Fibroblast of skin of right quadriceps (primary cell): ENCODE results near the gene DEPDC1.
"Not testable (repeated sequence)": the region's sequence is repeated elsewhere in the genome, so short reads cannot be mapped to it uniquely, and the experiment has no call there.

Experiments
- DNase-seq: peaks from one replicate; pipeline ENCODE4 v3.0.0-alpha.2; 2013

The DEPDC1 gene

DNA sequence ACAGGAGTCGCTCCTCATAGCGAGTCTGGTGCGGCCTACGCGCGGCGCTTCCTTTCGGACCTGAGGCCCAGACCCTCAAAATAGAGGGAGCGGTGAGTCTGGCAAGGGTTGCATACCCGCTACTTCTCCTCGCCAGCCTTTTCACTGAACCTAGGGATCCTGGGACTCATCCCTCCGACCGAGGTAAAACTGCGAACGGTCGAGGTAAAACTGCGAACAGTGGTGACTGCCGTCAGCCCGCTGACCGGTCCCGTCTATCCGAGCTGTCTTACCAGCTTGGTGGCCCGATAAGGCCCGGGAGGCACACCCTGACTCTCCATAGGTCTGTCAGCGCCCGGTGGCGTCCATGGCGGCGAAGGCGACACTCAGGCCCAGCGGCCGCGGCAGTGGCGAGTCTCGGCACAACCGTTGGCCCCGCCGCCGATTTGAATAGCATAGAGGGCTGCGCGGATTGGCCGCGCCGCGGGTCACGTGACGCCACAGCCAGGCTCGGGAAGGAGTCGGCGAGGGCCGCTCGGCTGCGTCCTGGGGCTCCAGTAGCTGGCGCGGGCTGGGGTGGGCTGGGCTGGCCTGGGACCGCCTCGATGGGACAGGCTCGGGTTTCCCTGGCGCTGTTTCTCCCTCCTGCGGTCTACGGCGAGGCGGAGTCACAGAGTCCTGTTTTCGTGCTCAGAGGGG lies at the start of gene DEPDC1:
Gene DEPDC1 (minus strand): TSS at position 403 of the 678 bp plus-strand sequence. CDS start 83 bp downstream, at position 320.
- DNase-seq, result peak; percentile 95

DNA sequence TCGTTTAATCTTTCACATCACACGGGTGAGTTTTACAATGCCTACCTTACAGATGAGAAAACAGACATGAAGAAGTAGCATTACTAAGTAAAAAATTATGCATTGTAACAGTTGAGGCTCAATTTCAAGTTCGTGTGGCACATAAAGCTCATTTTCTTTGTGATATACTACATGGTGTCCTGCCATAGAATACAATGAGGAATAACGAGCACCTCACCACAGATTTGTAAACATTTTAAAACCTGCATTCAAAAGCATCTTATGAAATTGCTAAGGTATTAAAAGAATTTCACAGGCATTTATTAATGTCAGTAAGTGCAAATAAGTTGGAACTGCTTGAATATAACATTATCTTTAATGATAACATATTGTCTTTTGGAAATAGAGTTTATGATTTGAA lies 47.8 kb upstream of the DEPDC1 start:
- DNase-seq, result no peak

DNA sequence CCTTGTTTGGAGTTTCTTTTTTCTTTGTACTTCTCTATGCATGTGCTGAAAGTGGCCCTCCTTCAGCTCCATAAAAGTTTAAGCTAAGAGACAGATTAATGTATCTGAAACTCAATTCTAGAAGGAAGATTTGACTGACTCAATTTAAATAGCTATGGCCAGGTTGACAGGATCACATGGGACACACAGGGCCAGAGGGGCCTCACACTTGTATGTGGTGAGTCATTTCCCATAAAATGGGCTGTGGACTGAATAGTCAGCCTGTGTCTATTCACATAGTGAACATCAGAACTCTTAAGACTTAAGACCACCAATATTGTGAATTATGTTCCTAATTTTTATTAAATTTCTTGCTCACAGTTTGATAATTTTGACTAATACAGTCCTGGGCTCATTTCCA lies 45.7 kb upstream of the DEPDC1 start:
- peak; percentile 2 for DNase-seq

GRCh38 chr1:68538941-68539340 lies 42.1 kb upstream of the DEPDC1 start:
- no peak for DNase-seq

GRCh38 chr1:68528243-68528642 lies 31.4 kb upstream of the DEPDC1 start:
- no peak for DNase-seq

GRCh38 chr1:68525781-68526180 lies 28.9 kb upstream of the DEPDC1 start:
- no peak for DNase-seq

DNA sequence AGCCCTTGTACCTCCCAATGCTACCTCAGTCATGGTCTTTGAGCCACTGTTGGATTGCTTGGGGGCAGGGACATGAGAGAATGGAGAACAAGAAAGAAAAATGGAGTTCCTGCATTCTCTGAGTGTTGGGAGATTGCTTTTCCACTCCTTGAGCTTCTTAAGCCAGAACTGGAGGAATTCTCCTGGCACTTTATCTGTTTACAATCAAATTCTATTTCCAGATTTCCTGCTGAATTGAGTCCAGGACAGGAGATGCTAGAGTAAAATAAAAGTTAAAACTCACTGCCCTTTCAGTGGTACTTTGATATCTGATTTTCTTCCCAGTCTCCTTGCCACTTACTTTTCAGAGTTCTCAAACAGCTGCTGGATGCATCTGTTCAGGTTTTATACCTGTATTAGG lies 24.4 kb upstream of the DEPDC1 start:
- DNase-seq, result no peak

DNA sequence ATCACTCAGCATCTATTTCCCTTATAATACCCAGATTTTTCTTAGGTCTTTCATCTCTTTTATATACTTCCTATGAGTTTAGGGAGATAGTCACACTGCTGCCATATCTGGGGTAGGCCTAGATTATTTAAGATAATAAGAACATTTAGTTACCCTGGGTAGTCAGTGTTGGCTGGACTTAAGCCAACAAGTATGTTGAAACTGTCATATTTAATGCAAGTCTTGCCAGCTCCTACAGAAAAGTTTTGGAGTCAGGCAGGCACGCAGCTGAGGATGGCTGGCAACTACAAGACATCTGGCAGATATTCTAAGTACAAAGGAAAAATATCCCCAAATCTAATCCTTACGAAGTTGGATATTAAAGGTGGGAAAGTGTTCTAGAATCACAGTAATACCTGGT lies 19.2 kb upstream of the DEPDC1 start:
- peak; percentile 2 for DNase-seq

DNA sequence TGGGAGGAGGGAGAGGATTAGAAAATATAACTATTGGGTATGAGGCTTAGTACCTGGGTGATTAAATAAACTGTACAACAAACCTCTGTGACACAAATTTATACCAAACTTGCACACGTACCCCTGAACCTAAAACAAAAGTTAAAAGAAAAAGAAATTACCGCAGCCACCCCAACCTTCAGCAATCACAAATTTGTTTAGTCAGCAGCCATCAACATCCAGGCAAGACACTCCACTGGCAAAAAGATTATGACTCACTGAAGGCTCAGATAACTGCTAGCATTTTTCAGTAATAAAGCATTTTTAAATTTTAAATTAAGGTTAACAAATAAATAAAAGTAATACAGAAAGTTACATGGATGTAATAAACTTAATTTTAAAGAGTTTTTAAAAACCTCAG lies 14.4 kb upstream of the DEPDC1 start:
- DNase-seq, result no peak

- no peak for DNase-seq
These were observed 9.5 kb upstream of the DEPDC1 start for GRCh38 chr1:68506386-68506785.

DNA sequence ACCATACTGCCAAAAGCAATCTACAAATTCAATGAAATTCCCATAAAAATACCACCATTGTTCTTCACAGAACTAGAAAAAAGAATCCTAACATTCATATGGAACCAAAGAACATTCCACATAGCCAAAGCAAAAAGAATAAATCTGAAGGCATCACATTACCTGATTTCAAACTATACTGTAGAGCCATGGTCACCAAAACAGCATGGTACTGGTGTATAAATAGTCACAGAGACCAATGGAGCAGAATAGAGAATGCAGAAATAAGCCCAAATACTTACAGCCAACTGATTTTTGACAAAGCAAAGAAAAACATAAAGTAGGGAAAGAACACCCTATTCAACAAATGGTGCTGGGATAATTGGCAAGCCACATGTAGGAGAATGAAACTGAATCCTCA lies 6.2 kb upstream of the DEPDC1 start:
- no peak for DNase-seq

- DNase-seq, result no peak
These were observed 446 bp upstream of the DEPDC1 start for GRCh38 chr1:68497358-68497698.

DNA sequence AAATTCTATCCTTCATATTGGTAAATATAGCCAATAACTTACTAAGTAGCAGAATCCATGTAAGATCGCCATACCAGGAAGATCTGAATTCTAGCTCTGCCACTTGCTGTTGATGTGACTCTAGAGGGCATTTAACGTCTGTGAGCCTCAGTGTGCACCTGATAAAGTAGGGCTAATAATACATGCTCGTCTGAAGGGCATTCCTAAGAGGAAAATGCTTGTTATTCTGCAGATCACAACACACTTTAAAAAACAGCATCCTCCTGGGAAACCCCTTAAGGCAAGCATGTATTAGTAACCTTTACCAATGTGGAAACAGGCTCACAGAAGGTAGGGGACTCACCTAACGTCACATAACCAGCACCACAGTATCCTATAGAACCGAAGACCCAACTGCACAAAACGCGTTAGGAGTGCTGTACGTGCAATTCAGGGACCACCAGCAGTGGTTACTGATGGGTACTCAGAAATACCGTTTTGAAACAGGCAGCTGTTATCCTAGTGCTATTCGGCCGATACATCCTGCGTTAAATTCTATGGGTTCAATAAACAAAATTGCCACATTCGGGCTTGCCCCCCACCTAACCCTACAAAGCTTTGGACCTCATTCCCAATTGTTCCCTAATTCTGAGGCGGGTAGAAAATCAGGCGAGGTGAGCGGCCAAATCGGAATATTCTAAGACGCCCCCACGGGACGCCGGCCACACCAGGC lies 758 bp downstream of the DEPDC1 start:
- DNase-seq, result peak; percentile 2

- peak; percentile 12 for DNase-seq
These were observed 1.4 kb downstream of the DEPDC1 start for GRCh38 chr1:68495532-68495931.

DNA sequence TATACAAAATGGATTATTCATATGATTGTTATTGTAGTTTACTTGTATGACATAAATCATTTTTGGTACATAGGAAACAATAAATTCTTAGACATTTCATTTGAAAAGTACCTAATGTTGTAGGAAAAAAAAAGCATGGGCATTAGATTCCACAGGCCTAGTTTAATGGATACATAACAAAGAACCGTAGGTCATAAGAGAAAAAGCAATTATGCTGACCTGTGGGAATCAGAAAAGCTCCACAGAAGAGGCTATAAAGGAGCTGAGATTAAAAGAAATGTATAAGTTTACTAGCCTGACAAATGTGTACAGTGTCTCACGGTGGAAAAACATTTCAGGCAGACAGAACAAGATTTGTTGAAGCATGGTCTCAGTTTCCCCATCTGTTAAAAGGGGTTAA lies 3.7 kb downstream of the DEPDC1 start:
- DNase-seq, result no peak

DNA sequence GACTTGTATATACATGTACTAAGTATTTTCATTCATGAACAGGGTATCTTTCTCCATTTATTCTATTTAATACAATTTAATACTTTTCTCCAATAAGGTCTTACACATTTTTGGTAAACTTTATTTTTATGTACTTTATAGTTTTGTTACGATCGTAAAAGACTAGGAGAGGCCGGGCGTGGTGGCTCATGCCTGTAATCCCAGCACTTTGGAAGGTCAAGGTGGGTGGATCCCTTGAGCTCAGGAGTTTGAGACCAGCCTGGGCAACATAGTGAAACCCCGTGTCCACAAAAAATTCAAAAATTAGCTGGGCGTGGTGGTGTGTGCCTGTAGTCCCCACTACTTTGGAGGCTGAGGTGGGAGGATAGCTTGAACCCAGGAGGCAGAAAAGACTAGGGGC lies 4.6 kb downstream of the DEPDC1 start:
- not testable (repeated sequence) for DNase-seq

DNA sequence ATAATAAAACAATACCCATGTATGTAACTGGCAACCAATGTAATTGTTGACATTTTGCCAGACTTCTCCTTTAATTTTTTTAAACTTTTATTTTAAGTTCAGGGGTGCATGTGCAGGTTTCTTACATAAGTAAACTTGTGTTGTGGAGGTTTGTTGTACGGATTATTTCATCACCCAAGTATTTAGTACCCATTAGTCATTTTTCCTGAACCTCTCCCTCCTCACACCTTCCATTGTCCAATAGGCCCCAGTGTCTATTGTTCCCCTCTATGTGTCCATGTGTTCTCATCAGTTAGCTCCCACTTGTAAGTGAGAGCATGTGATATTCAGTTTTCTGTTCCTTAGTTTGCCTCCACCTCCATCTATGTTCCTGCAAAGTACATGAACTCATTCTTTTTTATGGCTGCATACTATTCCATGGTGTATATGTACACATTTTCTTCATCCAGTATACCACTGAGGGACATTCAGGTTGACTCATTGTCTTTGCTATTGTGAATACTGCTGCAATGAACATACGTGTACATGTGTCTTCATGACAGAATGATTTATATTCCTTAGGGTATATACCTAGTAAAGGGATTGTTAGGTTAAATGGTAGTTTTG lies 6.7 kb downstream of the DEPDC1 start:
- DNase-seq, result no peak

DNA sequence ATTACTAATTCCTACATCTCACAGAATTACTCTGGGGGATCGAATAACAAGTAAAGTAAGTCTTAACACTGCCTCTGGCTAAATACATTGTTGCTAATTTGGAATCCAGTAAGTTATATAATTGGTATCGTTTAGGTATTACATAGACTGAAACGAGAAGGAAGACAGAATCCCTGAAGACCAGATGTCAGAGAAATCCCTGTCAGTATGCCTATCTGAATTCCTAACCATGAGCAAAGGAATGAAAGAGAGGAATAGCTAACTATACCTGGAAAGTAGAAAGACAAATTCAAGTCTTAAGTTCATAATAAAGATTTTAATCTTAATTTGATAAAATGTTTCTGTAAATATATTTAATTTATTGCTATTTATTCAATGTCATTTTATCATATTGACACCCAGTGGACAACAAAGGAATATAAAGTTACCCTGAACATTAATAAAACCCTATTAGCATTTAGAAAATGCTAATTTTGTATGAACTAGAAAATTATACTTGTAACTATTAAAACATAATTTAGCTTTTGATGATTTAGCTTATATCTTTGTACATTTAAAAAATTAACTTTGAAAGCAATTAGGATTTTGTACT lies 11.4 kb downstream of the DEPDC1 start:
- no peak for DNase-seq

GRCh38 chr1:68484618-68485017 lies 12.3 kb downstream of the DEPDC1 start:
- DNase-seq, result no peak

DNA sequence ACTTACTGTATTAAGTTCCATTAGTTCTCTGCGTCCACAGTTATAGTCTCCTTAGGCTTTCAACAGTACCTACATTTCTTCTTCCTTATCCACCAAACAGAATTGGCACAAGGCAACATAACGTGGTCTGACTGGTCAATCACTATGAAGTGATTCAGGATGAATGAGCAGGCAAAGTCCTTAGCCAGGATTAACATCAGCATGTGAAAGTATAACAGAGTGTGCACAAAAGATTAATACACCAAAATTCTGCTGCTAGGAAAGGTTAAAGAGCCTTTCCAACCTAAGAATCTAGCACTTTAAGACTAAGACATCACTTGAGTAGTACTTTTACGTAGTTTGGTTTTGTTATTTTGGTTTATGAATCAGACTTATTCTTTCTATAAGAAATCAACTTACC lies 15.8 kb downstream of the DEPDC1 start:
- no peak for DNase-seq

DNA sequence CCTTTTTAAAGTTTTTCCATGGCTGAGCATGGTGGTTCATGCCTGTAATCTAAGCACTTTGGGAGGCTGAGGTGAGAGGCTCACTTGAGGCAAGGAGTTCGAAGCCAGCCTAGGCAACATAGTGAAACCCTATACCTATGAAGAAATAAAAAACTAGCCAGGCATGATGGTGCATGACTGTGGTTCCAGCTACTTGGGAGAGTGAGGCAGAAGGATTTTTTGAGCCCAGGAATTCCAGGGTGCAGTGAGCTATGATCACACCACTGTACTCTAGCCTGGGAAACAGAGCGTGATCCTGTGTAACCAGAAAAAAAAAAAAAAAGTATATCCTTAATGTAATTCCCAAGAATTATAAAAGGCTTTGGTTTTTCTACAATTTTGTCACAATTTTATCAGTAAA lies 17.4 kb downstream of the DEPDC1 start:
- no peak for DNase-seq

DNA sequence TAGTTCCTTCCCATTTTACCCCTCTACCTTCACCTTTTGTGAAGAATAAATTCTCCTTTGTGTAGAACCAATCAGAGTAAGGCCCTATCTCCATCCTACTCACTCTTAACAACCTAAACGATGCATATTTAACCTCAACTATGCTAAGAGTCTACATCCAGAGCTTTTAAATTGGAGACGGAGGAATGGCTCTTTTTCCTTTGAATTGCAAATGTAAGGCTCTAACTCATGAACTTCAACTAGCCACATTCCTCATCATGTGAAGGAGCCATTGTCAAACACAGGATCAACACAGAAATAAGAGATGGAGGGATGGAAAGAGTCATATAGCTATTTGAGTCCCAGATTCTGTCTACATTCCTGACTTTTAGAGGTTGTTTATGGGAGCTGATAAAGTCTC lies 18.2 kb downstream of the DEPDC1 start:
- DNase-seq, result no peak

DNA sequence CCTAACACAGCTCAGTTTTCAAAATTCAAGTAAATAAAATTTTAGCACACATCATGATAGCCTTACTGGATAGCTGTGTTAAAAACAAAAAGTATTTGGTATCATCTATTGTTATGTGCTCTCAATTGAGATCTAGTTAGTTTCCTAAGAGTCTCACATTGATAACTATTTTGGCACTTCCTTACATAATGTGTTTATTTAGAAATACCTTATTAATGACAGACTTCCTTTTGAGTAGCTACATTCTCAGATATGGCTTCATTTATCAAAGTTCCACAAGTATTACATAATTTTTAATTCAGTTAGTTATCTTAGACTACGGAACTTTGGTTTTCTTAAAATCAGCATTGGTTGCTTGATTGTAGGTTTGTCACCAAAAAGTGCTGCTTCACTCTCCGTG lies 20.3 kb downstream of the DEPDC1 start:
- not testable (repeated sequence) for DNase-seq

DNA sequence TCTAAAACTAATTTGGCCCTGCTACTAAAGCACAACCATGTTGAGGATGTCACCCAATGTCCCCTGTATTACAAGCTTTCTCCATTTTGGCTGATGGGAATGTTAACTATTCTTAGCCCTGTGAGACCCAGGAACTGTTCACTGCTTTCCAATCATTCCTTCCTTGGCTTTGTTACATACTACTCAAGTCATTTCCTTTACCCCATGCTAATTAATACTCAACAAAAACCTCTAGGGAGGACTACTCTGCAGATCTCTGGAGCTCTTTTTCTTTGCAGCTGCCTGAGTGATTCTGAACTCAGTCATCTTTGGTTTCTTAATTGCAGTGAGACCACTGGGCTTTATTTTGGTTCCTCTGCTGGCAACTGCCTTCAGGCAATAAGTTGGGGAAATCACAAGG lies 23.8 kb downstream of the DEPDC1 start:
- no peak for DNase-seq
